ENCODE data around the gene BUD23. TPM values are rescaled to one million over a fixed set of nuclear protein-coding genes. Genes with fewer than 3 reads are reported as not detected.

Gene BUD23
- total and polyA plus RNA-seq, 2 donors (not counting 3 experiments of a cell fraction or from before 2014, with no cell fraction given), result 62.1 to 64.6 TPM

- CTCF ChIA-PET, result interaction anchor here (1.7 kb wide), 1 partner anchor 135 kb away, joined by 6 read pairs; no protein-coding TSS in a partner anchor
These were observed 58.2 kb downstream of the BUD23 start for GRCh38 chr7:73741600-73741999.

GRCh38 chr7:73742338-73742752 is 58.9 kb downstream of the BUD23 start:
- no peak overlapping the region for H3K4me3 ChIP-seq (replicated peaks in 1 of 3; ENCODE audit: insufficient read depth in 1 of 3, low read depth in 1 of 3, low read length in 3 of 3)
- ChIA-PET POLR2A (no interaction called here), CTCF (interaction anchor here (1.0 kb wide), 1 partner anchor 10 kb away, joined by 3 read pairs; no protein-coding TSS in a partner anchor)
- H3K9me1 ChIP-seq (replicated peaks; ENCODE audit: control insufficient read depth, extremely low read depth, insufficient read depth, low read length), result no peaks in the 10 kb centered on the region
- no TSS peak for BruUV-seq (replicated peaks)
- H4K20me1 ChIP-seq (replicated peaks; ENCODE audit: control insufficient read depth, extremely low read depth, insufficient read depth, low read length), result no peaks in the 10 kb centered on the region
- TF ChIP-seq POLR2AphosphoS5 (IDR thresholded peaks at IDR 0.05; ENCODE audit: insufficient read depth, low read depth, low read length) (no peak), GATA2 (IDR thresholded peaks at IDR 0.05; ENCODE audit: insufficient read depth, insufficient read length, low read depth, low read length) (no peak), CTCF (IDR thresholded peaks at IDR 0.05; ENCODE audit: extremely low read depth in 1 of 2, insufficient read depth in 1 of 2, low read depth in 1 of 2, low read length in 2 of 2) (no peak), JUN (IDR thresholded peaks at IDR 0.05; ENCODE audit: borderline replicate concordance, insufficient read depth, insufficient read length, low read depth) (no peak), MAX (IDR thresholded peaks at IDR 0.05; ENCODE audit: insufficient read depth, insufficient read length) (no peak), EZH2 (IDR thresholded peaks at IDR 0.05; ENCODE audit: borderline replicate concordance, low read depth, low read length, severe bottlenecking) (no peak)
- FAIRE-seq (no peak), DNase-seq (ENCODE audit: low read depth, low spot score) (no peak)
- no peak overlapping the region for H3K27ac ChIP-seq (ENCODE audit: insufficient read depth, low read depth, low read length)
- H3K27me3 ChIP-seq (ENCODE audit: control insufficient read depth in 2 of 2, insufficient read depth in 2 of 2, low read length in 2 of 2), result no peaks in the 10 kb centered on the region
- peaks cover 6% of the 10 kb centered on the region for H3K4me1 ChIP-seq (ENCODE audit: control insufficient read depth, extremely low read depth, insufficient read depth, low read length)
- dilution Hi-C loops (cut with MboI; ENCODE audit: extremely low pct_ligation_motif_present, low sequenced_read_pairs), result no loop called here
- no peak overlapping the region for H3K4me2 ChIP-seq (ENCODE audit: insufficient read depth, low read length)
- no peak overlapping the region for H2AFZ ChIP-seq (ENCODE audit: low read depth, low read length)
- no peak overlapping the region for H3K9ac ChIP-seq (replicated peaks; ENCODE audit: extremely low read depth, insufficient read depth, low read length)
- intact Hi-C loops (cut with micrococcal nuclease), result no loop called here
- H3K36me3 ChIP-seq (ENCODE audit: control insufficient read depth in 2 of 2, extremely low read depth in 1 of 2, insufficient read depth in 2 of 2, low read length in 2 of 2), result no peaks in the 10 kb centered on the region
- no peaks in the 10 kb centered on the region for H3K79me2 ChIP-seq (ENCODE audit: control insufficient read depth, insufficient read depth, low read length)
- no peaks in the 10 kb centered on the region for H3K9me3 ChIP-seq (replicated peaks; ENCODE audit: control insufficient read depth, insufficient read depth, low read length)

More at GRCh38 chr7:73741600-73741999, 58.2 kb downstream of the BUD23 start:
- Histone ChIP-seq H3K9me3 (replicated peaks; ENCODE audit: control insufficient read depth, insufficient read depth, low read length) (no peaks in the 10 kb centered on the region), H3K79me2 (ENCODE audit: control insufficient read depth, insufficient read depth, low read length) (no peaks in the 10 kb centered on the region), H3K4me1 (ENCODE audit: control insufficient read depth, extremely low read depth, insufficient read depth, low read length) (peaks cover 6% of the 10 kb centered on the region), H3K27me3 (ENCODE audit: control insufficient read depth in 2 of 2, insufficient read depth in 2 of 2, low read length in 2 of 2) (no peaks in the 10 kb centered on the region), H3K9me1 (replicated peaks; ENCODE audit: control insufficient read depth, extremely low read depth, insufficient read depth, low read length) (no peaks in the 10 kb centered on the region), H3K27ac (ENCODE audit: insufficient read depth, low read depth, low read length) (no peak overlapping the region), H3K36me3 (ENCODE audit: control insufficient read depth in 2 of 2, extremely low read depth in 1 of 2, insufficient read depth in 2 of 2, low read length in 2 of 2) (no peaks in the 10 kb centered on the region), H3K9ac (replicated peaks; ENCODE audit: extremely low read depth, insufficient read depth, low read length) (no peak overlapping the region), H3K4me2 (ENCODE audit: insufficient read depth, low read length) (no peak overlapping the region), H4K20me1 (replicated peaks; ENCODE audit: control insufficient read depth, extremely low read depth, insufficient read depth, low read length) (no peaks in the 10 kb centered on the region), H2AFZ (ENCODE audit: low read depth, low read length) (no peak overlapping the region), H3K4me3 (replicated peaks in 1 of 3; ENCODE audit: insufficient read depth in 1 of 3, low read depth in 1 of 3, low read length in 3 of 3) (no peak overlapping the region)
- dilution Hi-C loops (cut with MboI; ENCODE audit: extremely low pct_ligation_motif_present, low sequenced_read_pairs) (no loop called here), intact Hi-C loops (cut with micrococcal nuclease) (no loop called here)
- FAIRE-seq (no peak), DNase-seq (ENCODE audit: low read depth, low spot score) (no peak)
- BruUV-seq (replicated peaks), result no TSS peak
- no peak for TF ChIP-seq FOS (IDR thresholded peaks at IDR 0.05; ENCODE audit: borderline replicate concordance, insufficient read depth, low read length)
- no peak for TF ChIP-seq POLR2AphosphoS5 (IDR thresholded peaks at IDR 0.05; ENCODE audit: insufficient read depth, low read depth, low read length)
- POLR2A ChIA-PET, result no interaction called here

Measured in endothelial cell of umbilical vein (primary cell).